GM03348 (cell line): ENCODE data around the gene STARD9.
"Not testable (repeated sequence)": the region's sequence is repeated elsewhere in the genome, so short reads cannot be mapped to it uniquely, and the experiment has no call there.

Experiments used
- DNase-seq: peaks from one replicate; pipeline ENCODE4 v3.0.0; 2012; ENCODE audit warnings: low spot score

STARD9 gene

GRCh38 chr15:42590619-42591237 lies 15.3 kb downstream of the STARD9 start:
- no peak for DNase-seq

- peak; percentile 73 for DNase-seq
Measured at GRCh38 chr15:42591238-42591934, 16.0 kb downstream of the STARD9 start.

GRCh38 chr15:42592716-42593115 lies 17.3 kb downstream of the STARD9 start:
- no peak for DNase-seq

- DNase-seq: peak; percentile 53
Measured at GRCh38 chr15:42593143-42593542, 17.7 kb downstream of the STARD9 start.

GRCh38 chr15:42594095-42594494 lies 18.7 kb downstream of the STARD9 start:
- peak; percentile 27 for DNase-seq

- DNase-seq: peak; percentile 21
Measured at GRCh38 chr15:42595626-42596240, 20.3 kb downstream of the STARD9 start.

- DNase-seq: not testable (repeated sequence)
Measured at GRCh38 chr15:42601316-42601715, 25.9 kb downstream of the STARD9 start.

- no peak for DNase-seq
Measured at GRCh38 chr15:42602501-42602900, 27.1 kb downstream of the STARD9 start.

- DNase-seq: no peak
Measured at GRCh38 chr15:42603978-42604377, 28.6 kb downstream of the STARD9 start.

GRCh38 chr15:42604894-42605744 lies 29.7 kb downstream of the STARD9 start:
- DNase-seq: peak; percentile 46

GRCh38 chr15:42605796-42606195 lies 30.4 kb downstream of the STARD9 start:
- DNase-seq: no peak

- peak; percentile 27 for DNase-seq
Measured at GRCh38 chr15:42608110-42608531, 32.7 kb downstream of the STARD9 start.

GRCh38 chr15:42608752-42609488 lies 33.5 kb downstream of the STARD9 start:
- no peak for DNase-seq

GRCh38 chr15:42611532-42611931 lies 36.1 kb downstream of the STARD9 start:
- DNase-seq: no peak

- DNase-seq: no peak
Measured at GRCh38 chr15:42612367-42612912, 37.0 kb downstream of the STARD9 start.

- no peak for DNase-seq
Measured at GRCh38 chr15:42616107-42616506, 40.7 kb downstream of the STARD9 start.

GRCh38 chr15:42619656-42620371 lies 44.4 kb downstream of the STARD9 start:
- DNase-seq: no peak

GRCh38 chr15:42621386-42621785 lies 46.0 kb downstream of the STARD9 start:
- DNase-seq: no peak

GRCh38 chr15:42621996-42622925 lies 46.9 kb downstream of the STARD9 start:
- DNase-seq: no peak

GRCh38 chr15:42623951-42624350 lies 48.5 kb downstream of the STARD9 start:
- DNase-seq: no peak
